GM18517 (cell line): Measurements from ENCODE around the gene HECTD4.
"Not testable (repeated sequence)": the region's sequence is repeated elsewhere in the genome, so short reads cannot be mapped to it uniquely, and the experiment has no call there.

ENCODE experiments used
- ATAC-seq: cut with Tn5 transposase; IDR thresholded peaks from one replicate; pipeline ENCODE4 v1.9.1; 2021; ENCODE audit warnings: mild to moderate bottlenecking, moderate library complexity; ENCODE audit not compliant: unreplicated experiment

Gene HECTD4

GRCh38 chr12:112359290-112359689 is 22.9 kb downstream of the HECTD4 start:
- ATAC-seq, result no peak

- ATAC-seq, result no peak
Observed at GRCh38 chr12:112357214-112357613, 25.0 kb downstream of the HECTD4 start.

- ATAC-seq, result no peak
Observed at GRCh38 chr12:112354399-112354798, 27.8 kb downstream of the HECTD4 start.

- no peak for ATAC-seq
Observed at GRCh38 chr12:112353393-112353792, 28.8 kb downstream of the HECTD4 start.

- ATAC-seq, result no peak
Observed at GRCh38 chr12:112352921-112353320, 29.3 kb downstream of the HECTD4 start.

GRCh38 chr12:112350593-112351592 is 31.3 kb downstream of the HECTD4 start:
- ATAC-seq, result no peak

GRCh38 chr12:112349431-112349830 is 32.8 kb downstream of the HECTD4 start:
- ATAC-seq, result no peak

- ATAC-seq, result not testable (repeated sequence)
Observed at GRCh38 chr12:112348926-112349325, 33.3 kb downstream of the HECTD4 start.

GRCh38 chr12:112347581-112347982 is 34.6 kb downstream of the HECTD4 start:
- no peak for ATAC-seq

- no peak for ATAC-seq
Observed at GRCh38 chr12:112346194-112346593, 36.0 kb downstream of the HECTD4 start.

GRCh38 chr12:112344220-112344619 is 38.0 kb downstream of the HECTD4 start:
- ATAC-seq, result no peak

GRCh38 chr12:112342587-112342986 is 39.6 kb downstream of the HECTD4 start:
- no peak for ATAC-seq

- no peak for ATAC-seq
Observed at GRCh38 chr12:112341046-112341825, 41.0 kb downstream of the HECTD4 start.

GRCh38 chr12:112340230-112340629 is 42.0 kb downstream of the HECTD4 start:
- no peak for ATAC-seq

- not testable (repeated sequence) for ATAC-seq
Observed at GRCh38 chr12:112334999-112335398, 47.2 kb downstream of the HECTD4 start.

- no peak for ATAC-seq
Observed at GRCh38 chr12:112333019-112333418, 49.2 kb downstream of the HECTD4 start.

GRCh38 chr12:112331886-112332285 is 50.3 kb downstream of the HECTD4 start:
- ATAC-seq, result no peak

GRCh38 chr12:112330706-112331105 is 51.5 kb downstream of the HECTD4 start:
- no peak for ATAC-seq

GRCh38 chr12:112328456-112329124 is 53.6 kb downstream of the HECTD4 start:
- no peak for ATAC-seq

- no peak for ATAC-seq
Observed at GRCh38 chr12:112327209-112327938, 54.9 kb downstream of the HECTD4 start.
